Fibroblast of skin of abdomen (primary cell): ENCODE results near the gene RASA3.

Source experiments
- DNase-seq: peaks from one replicate; pipeline ENCODE4 v3.0.0-alpha.2; 2013

Gene RASA3

DNA sequence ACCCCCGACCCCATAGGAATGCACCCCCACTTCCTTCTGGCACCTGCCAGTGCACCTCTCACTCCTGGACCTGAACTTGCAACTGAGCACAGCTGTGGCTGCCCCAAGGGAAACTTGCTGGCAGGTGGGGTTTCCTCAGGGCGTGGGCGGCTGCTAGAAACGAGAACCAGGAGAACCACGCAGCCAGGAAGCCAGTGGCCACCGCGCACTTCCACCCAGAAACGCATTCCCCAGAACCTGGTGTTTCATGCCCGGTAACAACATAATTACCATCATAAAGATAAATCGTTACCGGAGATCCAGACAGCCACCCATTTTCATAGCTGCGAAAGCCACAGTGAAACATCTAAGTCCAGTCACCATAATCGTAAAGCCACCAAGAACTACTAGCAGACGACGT lies 83.4 kb downstream of the RASA3 start:
- no peak for DNase-seq

DNA sequence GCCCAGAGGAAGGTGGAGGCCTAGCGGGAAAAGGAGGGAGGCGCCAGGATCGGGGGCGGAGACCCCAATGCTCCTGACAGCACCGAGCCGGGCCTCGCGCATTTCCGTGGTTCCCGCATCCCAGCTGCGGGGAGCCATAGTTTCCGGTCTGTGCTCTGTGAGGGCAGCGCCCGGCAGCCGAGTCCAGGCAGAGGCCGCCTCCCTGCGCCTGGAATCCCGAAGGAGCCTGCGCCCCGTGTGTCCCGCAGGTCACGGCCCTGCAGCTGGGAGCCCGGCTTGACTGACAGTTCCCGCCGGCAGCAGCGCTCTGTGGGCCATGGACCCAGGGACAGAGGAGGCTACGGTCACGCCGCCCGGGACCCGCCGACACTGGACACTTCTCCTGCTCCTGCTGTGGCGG lies 84.0 kb downstream of the RASA3 start:
- no peak for DNase-seq

DNA sequence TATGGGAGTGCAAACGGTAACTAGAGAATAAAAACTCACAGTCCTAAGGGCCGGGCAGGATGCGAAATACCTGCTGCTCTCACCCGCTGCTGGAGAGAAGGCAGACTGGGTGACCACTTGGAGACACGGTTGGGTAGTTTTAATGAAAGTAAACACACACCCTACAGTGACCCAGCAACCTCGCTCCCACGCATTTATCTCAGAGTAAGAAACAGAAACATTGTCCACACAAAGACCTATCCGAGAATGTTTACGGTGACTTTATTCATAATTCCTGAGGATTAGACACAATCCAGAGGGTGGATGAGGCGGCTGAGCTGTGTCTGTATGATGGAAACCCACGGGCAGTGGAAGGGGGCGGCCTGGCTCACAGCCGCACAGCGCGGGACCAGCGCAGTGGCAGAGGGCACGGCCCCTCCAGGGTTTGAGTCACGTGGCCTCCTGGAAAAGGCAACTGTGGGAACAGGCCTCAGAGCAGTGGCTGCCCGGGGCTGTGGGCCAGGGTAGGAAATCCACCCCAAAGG lies 85.0 kb downstream of the RASA3 start:
- DNase-seq: no peak

- no peak for DNase-seq
Observed at GRCh38 chr13:114046431-114046975, 85.9 kb downstream of the RASA3 start.

GRCh38 chr13:114045113-114045735 lies 87.2 kb downstream of the RASA3 start:
- DNase-seq: no peak

- DNase-seq: peak; percentile 81
Observed at GRCh38 chr13:114044486-114044885, 87.9 kb downstream of the RASA3 start.

DNA sequence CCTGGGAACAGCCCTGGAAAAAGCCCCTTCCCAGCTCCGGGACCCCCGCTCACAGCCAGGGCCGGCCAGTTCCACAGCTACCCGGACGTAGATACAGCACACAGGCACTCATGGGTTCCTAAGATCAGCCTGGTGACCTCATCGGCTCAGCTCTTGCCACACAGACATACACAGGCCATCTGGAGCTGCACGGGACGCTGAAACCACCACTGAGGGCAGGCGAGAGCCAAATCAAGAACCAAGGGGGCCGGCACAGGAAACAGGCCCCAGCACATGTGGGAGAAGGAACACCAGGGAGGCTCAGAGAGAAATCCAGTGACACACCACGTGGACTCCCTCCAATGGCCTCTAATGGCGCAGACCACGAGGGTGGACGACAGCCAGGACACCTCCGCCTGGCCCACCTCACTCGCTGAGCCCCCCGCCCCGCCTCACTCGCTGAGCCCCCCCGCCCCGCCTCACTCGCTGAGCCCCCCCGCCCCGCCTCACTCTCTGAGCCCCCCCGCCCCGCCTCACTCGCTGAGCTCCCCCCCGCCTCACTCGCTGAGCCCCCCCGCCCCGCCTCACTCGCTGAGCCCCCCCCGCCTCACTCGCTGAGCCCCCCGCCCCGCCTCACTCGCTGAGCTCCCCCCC lies 88.9 kb downstream of the RASA3 start:
- peak; percentile 91 for DNase-seq

DNA sequence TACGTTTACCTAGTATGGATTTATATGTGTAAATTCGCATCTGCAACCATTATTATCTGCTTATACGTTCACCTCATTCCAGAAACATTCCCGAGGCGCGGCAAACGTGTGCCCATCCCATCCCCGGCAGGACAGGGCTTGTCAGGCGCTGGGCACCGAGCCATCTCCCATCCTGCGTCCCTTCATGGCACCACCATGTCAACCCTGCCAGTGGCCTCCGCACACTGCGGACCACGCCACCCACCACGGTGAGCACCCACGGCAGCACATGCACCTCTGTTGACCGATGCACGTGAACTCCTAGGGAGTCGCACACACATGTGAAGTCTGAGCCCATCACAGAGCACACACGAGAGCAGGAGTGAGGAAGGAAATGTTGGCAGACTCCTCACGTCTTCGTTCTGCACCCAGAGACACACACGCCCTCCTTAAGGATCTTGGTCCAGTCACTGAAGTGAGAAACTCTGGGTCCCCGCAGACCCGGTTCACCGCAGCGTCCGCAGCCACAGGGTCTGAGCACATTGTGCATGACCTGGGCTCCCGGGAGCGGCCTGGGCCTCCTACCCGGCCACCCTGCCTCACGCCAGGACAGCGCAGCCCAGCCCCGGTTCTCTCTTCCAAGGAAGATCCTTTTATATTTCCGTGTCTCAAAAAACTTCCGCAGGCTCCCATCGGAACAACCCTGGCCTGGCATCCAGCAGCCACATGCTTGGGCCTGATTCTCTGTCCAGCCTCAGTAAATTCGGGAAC lies 90.2 kb downstream of the RASA3 start:
- DNase-seq: no peak

GRCh38 chr13:114041493-114041892 lies 90.9 kb downstream of the RASA3 start:
- DNase-seq: no peak

- DNase-seq: no peak
Observed at GRCh38 chr13:114039471-114040141, 92.8 kb downstream of the RASA3 start.

GRCh38 chr13:114038900-114039299 lies 93.5 kb downstream of the RASA3 start:
- DNase-seq: no peak

DNA sequence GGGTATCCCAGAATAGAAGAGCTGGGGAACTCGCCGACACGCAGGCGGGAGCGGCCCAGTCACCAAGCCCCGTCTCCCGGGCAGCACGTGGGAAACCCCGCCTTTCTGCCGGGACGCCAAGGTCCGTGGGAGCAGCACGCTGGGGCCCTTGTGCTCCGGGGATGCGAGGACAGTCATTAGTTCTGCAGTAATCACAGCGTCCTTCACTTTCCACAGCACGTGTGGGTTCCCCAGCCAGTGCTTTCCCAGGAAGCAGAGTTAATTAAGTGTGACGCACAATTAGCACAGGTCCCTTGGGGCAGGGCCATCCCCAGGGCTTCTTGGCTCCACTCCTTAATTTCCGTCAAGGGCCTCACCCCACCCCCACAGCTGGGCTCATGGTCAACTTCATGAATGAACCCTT lies 94.2 kb downstream of the RASA3 start:
- DNase-seq: no peak

DNA sequence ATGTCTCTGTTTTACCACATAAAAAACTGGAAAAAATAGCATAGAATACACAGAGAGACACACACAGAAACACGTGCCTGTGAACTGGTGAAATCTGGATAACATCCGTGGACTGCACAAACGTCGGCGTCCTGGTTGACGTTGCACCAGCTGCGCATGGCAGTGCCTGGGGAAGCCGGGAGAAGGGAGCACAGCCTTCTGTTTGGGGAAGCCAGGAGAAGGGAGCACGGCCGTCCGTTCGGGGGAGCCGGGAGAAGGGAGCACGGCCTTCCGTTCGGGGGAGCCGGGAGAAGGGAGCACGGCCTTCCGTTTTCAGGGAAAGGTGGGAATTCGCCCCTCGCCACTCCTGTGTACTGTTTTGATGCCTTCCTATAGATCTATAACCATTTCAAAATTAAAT lies 94.7 kb downstream of the RASA3 start:
- DNase-seq: no peak

GRCh38 chr13:114035583-114036531 lies 96.6 kb downstream of the RASA3 start:
- no peak for DNase-seq

DNA sequence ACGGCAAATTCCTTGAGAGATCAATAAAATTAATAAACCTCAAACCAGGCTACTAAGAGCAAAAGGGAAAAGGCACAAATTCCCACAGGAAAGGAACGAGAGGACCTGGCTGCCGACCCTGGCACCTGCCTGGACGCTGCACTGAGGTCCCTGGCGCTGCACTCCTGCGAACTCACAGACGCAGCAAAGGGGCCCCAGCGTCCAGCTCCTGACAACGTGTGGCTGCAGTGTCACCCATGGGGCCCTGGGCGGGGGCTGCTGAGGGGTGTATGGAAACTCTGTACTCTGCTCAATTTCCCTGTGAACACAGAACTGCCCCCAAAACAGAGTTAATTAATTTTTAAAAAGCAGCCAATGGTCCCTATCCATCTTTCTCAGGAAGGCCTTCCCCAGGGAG lies 97.2 kb downstream of the RASA3 start:
- no peak for DNase-seq

GRCh38 chr13:114034481-114034891 lies 97.9 kb downstream of the RASA3 start:
- no peak for DNase-seq

GRCh38 chr13:114033541-114034315 lies 98.7 kb downstream of the RASA3 start:
- DNase-seq: no peak

DNA sequence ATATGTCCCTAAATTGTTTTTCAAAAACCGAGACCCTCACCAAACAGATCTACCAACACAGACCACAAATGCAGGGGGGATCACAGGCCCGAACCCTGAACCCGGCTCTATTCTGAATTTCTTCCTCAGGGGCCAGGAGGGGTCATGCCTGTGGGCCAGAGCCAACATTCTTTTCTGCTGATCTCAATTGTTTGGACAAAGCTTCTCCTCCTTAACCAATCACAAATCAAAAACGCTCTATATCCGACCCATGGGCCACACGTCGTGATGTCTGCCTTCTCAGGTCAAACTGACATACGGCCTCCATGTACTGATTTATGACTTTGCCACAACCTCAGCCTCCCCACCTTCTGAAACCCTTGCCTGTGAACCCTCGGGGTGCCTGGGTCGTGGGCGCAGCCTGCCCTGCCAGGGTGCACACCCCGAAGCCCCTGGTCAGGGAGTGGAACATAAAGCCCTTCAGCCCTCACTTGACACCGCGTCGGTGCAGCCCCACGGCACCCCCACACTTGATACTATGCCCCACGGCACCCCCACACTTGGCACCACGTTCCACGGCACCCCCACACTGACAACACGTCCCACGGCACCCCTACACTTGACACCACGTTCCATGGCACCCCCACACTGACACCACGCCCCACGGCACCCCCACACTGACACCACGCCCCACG lies 100.2 kb downstream of the RASA3 start:
- DNase-seq: peak; percentile 60

DNA sequence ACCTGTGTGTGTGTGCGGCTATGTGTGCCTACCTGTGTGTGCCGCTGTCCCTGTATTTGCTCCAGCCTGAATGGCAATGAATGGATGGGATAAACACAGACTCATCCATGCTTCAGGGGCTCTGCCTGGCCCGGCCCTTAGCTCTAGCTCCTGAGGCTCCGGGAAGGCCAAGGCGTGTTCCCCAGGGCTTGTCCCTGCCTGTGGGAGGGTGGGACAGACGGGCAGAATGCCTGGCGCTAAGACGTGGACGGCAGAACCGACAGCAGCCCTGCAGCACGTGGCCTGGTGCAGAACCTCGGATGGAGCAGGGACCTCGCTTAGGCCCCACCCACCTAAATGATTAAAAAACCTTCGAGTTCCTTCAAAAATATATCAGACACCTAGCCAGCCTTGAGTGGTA lies 100.8 kb downstream of the RASA3 start:
- DNase-seq: no peak
